Ishikawa (cell line): ENCODE results near the gene RALY.

Experiments
- CEBPB ChIP-seq: IDR thresholded peaks from 2 replicates; pipeline ENCODE4 v1.6.1; 2012
- MAX ChIP-seq: IDR thresholded peaks from 2 replicates; pipeline ENCODE4 v1.6.1; 2012
- TAF1 ChIP-seq: IDR thresholded peaks from 2 replicates; pipeline ENCODE4 v1.6.1; 2012; ENCODE audit warnings: low read depth, mild to moderate bottlenecking
- ZBTB7A ChIP-seq: IDR thresholded peaks from 2 replicates; pipeline ENCODE4 v1.6.1; 2012; ENCODE audit warnings: low read depth

GRCh38 chr20:34115232-34115631 lies 121.5 kb downstream of the RALY start:
- TF ChIP-seq TAF1 (no peak), CEBPB (no peak), ZBTB7A (no peak), MAX (no peak)
